GM19043 (cell line): ENCODE measurements around the gene PDE7B.

Source experiments
- ATAC-seq: cut with Tn5 transposase; IDR thresholded peaks from one replicate; pipeline ENCODE4 v1.9.1; 2021; ENCODE audit warnings: low read depth; ENCODE audit not compliant: unreplicated experiment

Gene PDE7B

GRCh38 chr6:135922174-135922573, 70.7 kb downstream of the PDE7B start:
- no peak for ATAC-seq

- ATAC-seq: no peak
Measured at GRCh38 chr6:135922746-135923145, 71.2 kb downstream of the PDE7B start.

DNA sequence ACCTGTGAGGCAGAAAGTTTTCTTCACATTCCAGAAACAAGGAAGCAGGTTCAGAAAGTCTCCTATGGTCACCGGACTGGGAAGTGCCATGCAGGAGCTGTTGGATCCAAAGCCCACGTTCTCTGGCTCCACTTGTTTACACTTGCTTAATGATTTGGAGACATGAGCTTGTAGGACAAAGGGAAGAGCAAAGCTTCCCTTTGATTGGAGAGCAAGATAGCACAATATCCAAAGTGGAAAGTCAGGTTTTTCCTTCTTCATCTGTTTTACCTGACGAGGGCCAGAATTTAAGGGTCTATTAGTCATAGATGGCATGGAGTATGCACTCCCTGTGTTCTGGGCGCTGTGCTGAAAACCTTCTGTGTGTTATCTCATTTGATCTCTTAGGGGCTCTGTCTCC, 81.2 kb downstream of the PDE7B start:
- no peak for ATAC-seq

GRCh38 chr6:135935941-135936601, 84.6 kb downstream of the PDE7B start:
- ATAC-seq: no peak

GRCh38 chr6:135936606-135937005, 85.1 kb downstream of the PDE7B start:
- no peak for ATAC-seq

GRCh38 chr6:135937106-135937505, 85.6 kb downstream of the PDE7B start:
- ATAC-seq: no peak

DNA sequence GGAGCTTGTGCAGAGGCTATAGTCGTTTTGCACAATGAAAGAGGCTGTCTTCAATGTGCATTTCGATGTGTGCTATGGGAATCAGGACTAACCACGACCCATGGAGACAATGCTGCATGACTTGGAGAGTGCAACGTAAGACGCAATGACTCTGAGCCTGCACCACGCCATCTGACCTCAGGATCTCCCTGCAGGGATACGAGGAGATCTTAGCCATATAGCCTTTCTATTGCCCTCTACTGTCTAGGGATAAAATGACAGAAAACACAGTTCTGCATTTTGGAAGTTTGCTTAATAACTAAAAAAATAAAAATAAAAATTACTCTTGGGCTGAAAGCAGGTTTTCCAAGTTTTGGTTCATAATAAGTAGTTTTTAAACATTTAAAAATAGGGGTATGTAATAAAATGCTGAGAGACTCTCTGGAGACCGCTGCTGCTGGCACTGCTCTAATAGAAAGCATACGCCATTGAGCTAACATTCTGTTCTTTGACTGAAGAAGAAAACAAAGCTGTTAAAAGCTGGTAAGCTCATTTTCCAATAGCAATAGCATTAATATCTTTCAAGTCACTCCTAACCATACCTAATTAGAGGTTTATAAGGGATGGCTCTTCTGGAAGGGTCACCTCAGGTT, 87.2 kb downstream of the PDE7B start:
- no peak for ATAC-seq

GRCh38 chr6:135939208-135939591, 87.7 kb downstream of the PDE7B start:
- ATAC-seq: no peak

DNA sequence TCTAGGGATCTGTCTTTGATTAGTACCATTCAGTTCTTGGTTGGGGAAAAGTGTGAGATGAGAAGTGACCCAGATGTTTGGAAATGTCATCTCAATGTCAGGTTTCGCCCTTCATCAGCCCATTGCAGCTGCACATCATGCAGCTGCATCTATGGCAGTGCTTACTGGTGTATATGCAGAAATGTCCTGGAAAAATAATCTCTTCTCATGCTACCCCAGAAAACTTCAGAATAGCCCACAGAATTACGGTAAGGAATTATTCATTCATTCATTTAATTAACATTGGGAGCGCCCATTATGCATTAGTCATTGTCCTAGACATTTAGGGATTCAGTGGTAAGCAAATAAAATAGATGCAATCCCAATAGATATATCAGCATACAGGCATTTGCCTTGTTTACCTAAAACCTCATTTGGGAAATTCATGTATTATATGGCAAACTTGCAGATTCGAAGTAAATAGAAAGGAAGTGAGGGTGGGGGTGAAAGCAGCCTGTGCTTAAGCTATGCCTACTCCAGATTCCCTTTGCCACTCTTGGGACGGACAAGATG, 89.2 kb downstream of the PDE7B start:
- ATAC-seq: no peak

GRCh38 chr6:135941275-135942025, 89.9 kb downstream of the PDE7B start:
- ATAC-seq: no peak

DNA sequence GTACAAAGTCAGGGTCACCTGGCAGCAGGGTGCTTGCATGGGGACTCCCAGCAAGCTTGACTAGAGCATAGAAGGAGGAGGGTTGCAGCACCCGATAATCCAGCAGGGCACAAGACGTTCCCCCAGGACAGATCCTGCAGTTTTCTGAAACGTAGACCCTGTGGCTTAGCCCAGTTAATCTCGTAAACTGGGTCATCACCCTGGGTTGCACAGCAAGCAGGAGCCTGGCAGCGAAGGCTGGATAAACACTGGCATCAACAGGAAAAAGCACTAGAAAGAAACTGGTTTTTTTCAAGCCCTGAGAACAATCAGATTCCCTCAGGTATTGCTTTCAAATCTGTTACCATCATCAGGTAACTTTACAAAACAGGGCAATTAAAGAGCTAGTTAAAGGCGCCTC, 92.6 kb downstream of the PDE7B start:
- no peak for ATAC-seq

- no peak for ATAC-seq
Measured at GRCh38 chr6:135946674-135947073, 95.2 kb downstream of the PDE7B start.

DNA sequence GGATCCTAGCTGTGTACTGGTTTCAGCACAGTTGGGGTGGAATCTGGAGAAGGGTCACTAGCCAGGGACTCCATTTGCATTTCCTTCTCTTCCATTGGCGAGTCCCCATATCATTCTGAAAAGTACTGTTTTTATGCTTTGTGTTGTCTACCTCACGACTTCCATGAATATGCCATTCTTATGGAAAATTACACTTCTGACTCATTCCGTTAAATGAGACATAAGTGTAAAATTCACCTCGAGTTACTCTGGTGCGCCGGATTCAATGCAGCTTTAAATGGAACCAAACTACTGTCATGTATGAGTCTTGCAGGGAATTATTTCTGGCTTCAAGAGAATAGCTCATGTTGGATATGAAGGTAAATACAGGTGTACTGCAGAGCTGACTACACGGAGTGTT, 99.2 kb downstream of the PDE7B start:
- ATAC-seq: no peak

DNA sequence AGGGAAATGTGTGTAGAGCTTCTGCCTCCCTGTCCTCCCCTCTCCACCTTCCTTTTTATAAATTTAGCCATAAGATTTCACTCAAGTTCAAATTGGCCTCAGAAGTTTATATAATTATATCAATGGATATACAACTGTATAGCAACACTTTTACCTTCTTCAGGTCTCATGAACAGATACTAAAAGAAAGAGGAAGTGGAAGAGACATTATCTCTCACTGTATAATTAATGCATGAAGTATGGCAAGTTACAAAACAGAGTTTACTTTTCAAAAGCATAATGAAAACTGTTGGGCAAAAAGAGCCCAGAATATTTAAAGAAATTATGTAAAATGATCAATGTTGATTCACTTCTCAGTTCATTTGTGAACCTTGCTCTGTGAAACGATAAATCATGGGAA, 99.7 kb downstream of the PDE7B start:
- ATAC-seq: no peak

GRCh38 chr6:135953818-135954217, 102.3 kb downstream of the PDE7B start:
- ATAC-seq: no peak

- ATAC-seq: no peak
Measured at GRCh38 chr6:135955099-135955498, 103.6 kb downstream of the PDE7B start.

GRCh38 chr6:135962731-135963130, 111.2 kb downstream of the PDE7B start:
- no peak for ATAC-seq

- no peak for ATAC-seq
Measured at GRCh38 chr6:135970750-135971149, 119.2 kb downstream of the PDE7B start.

- no peak for ATAC-seq
Measured at GRCh38 chr6:135971351-135971750, 119.8 kb downstream of the PDE7B start.

- no peak for ATAC-seq
Measured at GRCh38 chr6:135972150-135972549, 120.6 kb downstream of the PDE7B start.

DNA sequence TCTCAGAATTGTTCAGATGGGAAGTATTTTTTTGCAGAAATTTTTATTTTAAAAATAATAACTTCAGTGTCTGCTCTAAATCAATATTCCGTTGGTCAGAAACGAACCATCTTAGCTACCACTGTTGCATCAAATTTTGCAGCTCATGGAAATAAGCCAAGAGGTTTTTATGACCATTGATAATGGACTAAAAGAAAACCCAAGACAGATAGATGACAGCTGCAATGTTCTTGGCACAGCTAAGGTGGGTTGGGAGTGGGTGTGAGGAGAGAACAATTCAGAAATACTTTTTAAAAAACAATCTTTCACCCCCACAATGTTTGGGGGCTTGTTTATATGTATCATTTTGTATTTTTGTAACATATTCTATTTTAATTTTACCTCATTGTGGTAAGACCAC, 121.1 kb downstream of the PDE7B start:
- ATAC-seq: no peak

GRCh38 chr6:135974426-135974825, 122.9 kb downstream of the PDE7B start:
- no peak for ATAC-seq
